GM12878 (cell line): ENCODE results near the gene RALGAPA1. TPM values are rescaled to one million over a fixed set of nuclear protein-coding genes. Genes with fewer than 3 reads are reported as not detected.

Source experiments
- ATAC-seq: fragments of 200-7000 bp; cut with Tn5 transposase; 3 replicates; pipeline ENCODE4 v1.9.1; 2020; ENCODE audit warnings: mild to moderate bottlenecking, moderate library complexity
- BruUV-seq: library from RNA; stranded (reverse); fragments of 400-500 nt; replicated peaks from 2 replicates; lab custom pipeline; 2021; lab: Mats Ljungman, UMichigan
- CTCF ChIA-PET: fragments of 300-600 bp; sonication (Branson Sonifier 250); formaldehyde crosslinking; extraction: SDS; loops from one replicate; lab custom pipeline; 2021; ENCODE audit warnings: inconsistent platforms; lab: Yijun Ruan, JAX
- POLR2A ChIA-PET: fragments of 350-600 bp; formaldehyde crosslinking; extraction: SDS; loops from one replicate; lab custom pipeline; 2021; ENCODE audit warnings: inconsistent platforms; lab: Charles Lee
- RAD21 ChIA-PET: fragments of 300-600 bp; sonication (Branson Sonifier 250); formaldehyde crosslinking; loops from one replicate; lab custom pipeline; 2023; ENCODE audit warnings: antibody characterized with exemption; ENCODE audit not compliant: unreplicated experiment; lab: Charles Lee
- SMC1A ChIA-PET: fragments of 300-600 bp; sonication (Branson Sonifier 250); formaldehyde crosslinking; loops from one replicate; lab custom pipeline; 2023; ENCODE audit not compliant: unreplicated experiment, uncharacterized antibody; lab: Charles Lee
- DNase-seq: peaks from one replicate; pipeline ENCODE4 v3.0.0-alpha.2; 2011; ENCODE audit warnings: low read depth, low spot score
- FAIRE-seq: peaks from 3 replicates; lab custom pipeline; 2011; peaks lifted over from hg19 to GRCh38; lab: Jason Lieb, UNC
- H2AFZ ChIP-seq: 2 replicates; pipeline ENCODE4 v1.6.0; 2011; ENCODE audit warnings: low read depth, low read length, control low read depth; ENCODE audit not compliant: control insufficient read depth
- H3K27ac ChIP-seq: 2 replicates; pipeline ENCODE4 v1.5.1; 2011; ENCODE audit warnings: control low read depth; ENCODE audit not compliant: control insufficient read depth, insufficient read depth
- H3K27me3 ChIP-seq, 2 experiments: replicated peaks in 1 of 2; 2 replicates each; pipeline versions ENCODE4 v1.6.0 to v1.6.1; 2011; ENCODE audit warnings: low read length in 1 of 2; ENCODE audit not compliant: control insufficient read depth in 2 of 2, insufficient read depth in 2 of 2
- H3K36me3 ChIP-seq, 2 experiments: 2 replicates each; pipeline ENCODE4 v1.5.1; 2011; ENCODE audit warnings: low read length in 1 of 2; ENCODE audit not compliant: control insufficient read depth in 2 of 2, insufficient read depth in 2 of 2
- H3K4me1 ChIP-seq: 2 replicates; pipeline ENCODE4 v1.6.1; 2011; ENCODE audit warnings: mild to moderate bottlenecking, low read length, moderate library complexity, mixed read lengths; ENCODE audit not compliant: control insufficient read depth, insufficient read depth
- H3K4me2 ChIP-seq: 2 replicates; pipeline ENCODE4 v1.6.0; 2011; ENCODE audit warnings: control low read depth; ENCODE audit not compliant: control insufficient read depth, insufficient read depth
- H3K4me3 ChIP-seq: fragments of 200-600 bp; sonication (generic); 2 replicates; pipeline ENCODE4 v1.5.1; 2016
- H3K79me2 ChIP-seq: 2 replicates; pipeline ENCODE4 v1.6.0; 2011; ENCODE audit warnings: low read length; ENCODE audit not compliant: control insufficient read depth, insufficient read depth
- H3K9ac ChIP-seq: 2 replicates; pipeline ENCODE4 v1.8.0; 2011; ENCODE audit warnings: low read length, control low read depth, mixed read lengths; ENCODE audit not compliant: control insufficient read depth, insufficient read depth
- H3K9me3 ChIP-seq: replicated peaks from 3 replicates; pipeline ENCODE4 v1.5.1; 2011; ENCODE audit warnings: mild to moderate bottlenecking, low read length; ENCODE audit not compliant: control insufficient read depth, insufficient read depth
- H4K20me1 ChIP-seq: 2 replicates; pipeline ENCODE4 v1.6.0; 2011; ENCODE audit not compliant: control insufficient read depth, insufficient read depth
- ATF2 ChIP-seq: IDR thresholded peaks from 2 replicates; pipeline ENCODE4 v1.6.1; 2012; ENCODE audit warnings: low read length, inconsistent platforms
- ATF3 ChIP-seq: IDR thresholded peaks from 2 replicates; pipeline ENCODE4 v1.6.1; 2011; ENCODE audit warnings: low read depth, mild to moderate bottlenecking, low read length, moderate library complexity, borderline replicate concordance; ENCODE audit errors: extremely low read depth
- IKZF2 ChIP-seq, 2 experiments: fragments of 450-650 bp; IDR thresholded peaks; 2 replicates each; pipeline ENCODE4 v1.6.1; 2017; ENCODE audit warnings: mild to moderate bottlenecking in 2 of 2, moderate library complexity in 2 of 2
- POLR2A ChIP-seq: IDR thresholded peaks from 2 replicates; pipeline ENCODE4 v1.6.1; 2011; ENCODE audit warnings: low read depth, mild to moderate bottlenecking, low read length
- RELA ChIP-seq: fragments of 450-650 bp; IDR thresholded peaks from 2 replicates; pipeline ENCODE4 v1.8.0; 2014; ENCODE audit warnings: borderline replicate concordance; ENCODE audit not compliant: partially characterized antibody
- ZNF24 ChIP-seq: fragments of 450-650 bp; IDR thresholded peaks from 2 replicates; pipeline ENCODE4 v1.6.1; 2017; ENCODE audit warnings: antibody characterized with exemption, mild to moderate bottlenecking
- WGBS: methylation state at CpG from one replicate; pipeline ENCODE4 v1.1.6; 2016; ENCODE audit warnings: low lambda C conversion rate; ENCODE audit not compliant: insufficient replicate concordance, insufficient coverage; ENCODE audit errors: missing lambda C conversion rate; 5-methylcytosine and 5-hydroxymethylcytosine counted together
- in situ Hi-C: fragments of 300-500 bp; cut with MboI; formaldehyde crosslinking; loops from 9 replicates; pipeline ENCODE4 v1.14.3; 2018; ENCODE audit warnings: mixed read lengths
- intact Hi-C: fragments of 100-400 bp; cut with micrococcal nuclease; formaldehyde crosslinking; loops from one replicate; pipeline ENCODE4 v1.14.2; 2022; ENCODE audit not compliant: unreplicated experiment
- polyA plus RNA-seq, 11 experiments: library from polyadenylated mRNA; depleted of rRNA in 4 of 11; unstranded in 6 of 11; stranded (reverse) in 5 of 11; fragments of >200 nt; fragmentation: Nextera tagmentation in 4 of 11; fragmentation: Illumina TruSeq in 1 of 11; extraction: Ambion mirVana in 4 of 11; extraction: Trizol in 1 of 11; gene quantifications; 1 replicate in 1 of 11; 2 replicates in 10 of 11; pipeline versions ENCODE4 v1.2.1 to v1.2.3, GENCODE V29; 2011 to 2016; ENCODE audit warnings: inconsistent platforms in 2 of 11, missing spikeins in 2 of 11, low read depth in 1 of 11
- total RNA-seq, 4 experiments: library from RNA; depleted of rRNA in 3 of 4; stranded (reverse); fragments of >200 nt in 3 of 4; fragmentation: Illumina TruSeq in 1 of 4; extraction: Trizol in 1 of 4; gene quantifications; 2 replicates each; pipeline versions ENCODE4 v1.2.1 to v1.2.3, GENCODE V29; 2013 to 2021

Gene RALGAPA1
- total and polyA plus RNA-seq, 10 of the 15 experiments (the other 5 are each of a cell fraction or from before 2014, with no cell fraction given) = 5.6 to 26.7 (median 14.7) TPM

GRCh38 chr14:35741345-35742031 is 67.6 kb downstream of the RALGAPA1 start:
- ATAC-seq (no peak), FAIRE-seq (no peak), DNase-seq (no peak)
- no peak overlapping the region for H3K4me2 ChIP-seq
- H3K79me2 ChIP-seq = no peaks in the 10 kb centered on the region
- RAD21 ChIA-PET = no interaction called here
- no peak overlapping the region for H3K4me3 ChIP-seq
- no peak overlapping the region for H2AFZ ChIP-seq
- H4K20me1 ChIP-seq = no peaks in the 10 kb centered on the region
- 100% methylated on average over 3 of the region's 3 CpGs for WGBS
- intact Hi-C loops (no loop called here), in situ Hi-C loops (no loop called here)
- no peak overlapping the region for H3K27ac ChIP-seq
- no TSS peak for BruUV-seq
- no peak overlapping the region for H3K9ac ChIP-seq
- no peaks in the 10 kb centered on the region for H3K36me3 ChIP-seq
- POLR2A ChIA-PET = no interaction called here
- no peaks in the 10 kb centered on the region for H3K27me3 ChIP-seq
- no peaks in the 10 kb centered on the region for H3K4me1 ChIP-seq
- TF ChIP-seq ATF3 = no peak
- TF ChIP-seq IKZF2 (IDR thresholded peaks at IDR 0.05) = no peak
- no peak for TF ChIP-seq POLR2A
- TF ChIP-seq RELA = no peak
- TF ChIP-seq ATF2 = no peak
- no peak for TF ChIP-seq ZNF24
- SMC1A ChIA-PET = no interaction called here
- H3K9me3 ChIP-seq = no peaks in the 10 kb centered on the region
- CTCF ChIA-PET = no interaction called here
